ENCODE measurements around the gene DUSP11. TPM values are rescaled to one million over a fixed set of nuclear protein-coding genes. Genes with fewer than 3 reads are reported as not detected.

Gene DUSP11
- 10 to 100 TPM; 13.0 to 16.2 (median 14.4) TPM for total RNA-seq
- 14.7 TPM for polyA plus RNA-seq
- long read RNA-seq, donor 1, transcript DUSP11-201 (9 exons, 1,653 nt) = major isoform, 21 of 28 reads
- long read RNA-seq, donor 1, partial matches to known transcripts = 1 of 28 reads
- long read RNA-seq, donor 1, other reads (novel, unspliced or antisense) = 5 of 28 reads
- long read RNA-seq, donor 2, transcript DUSP11-201 (9 exons, 1,653 nt) = major isoform, 12 of 14 reads
- long read RNA-seq, donor 2, partial matches to known transcripts = 0 of 14 reads
- long read RNA-seq, donor 2, other reads (novel, unspliced or antisense) = 2 of 14 reads
- long read RNA-seq, donor 3, transcript DUSP11-201 (9 exons, 1,653 nt) = major isoform, 38 of 42 reads
- long read RNA-seq, donor 3, partial matches to known transcripts = 0 of 42 reads
- long read RNA-seq, donor 3, other reads (novel, unspliced or antisense) = 4 of 42 reads
- long read RNA-seq, donor 4, transcript DUSP11-201 (9 exons, 1,653 nt) = major isoform, 6 of 8 reads
- long read RNA-seq, donor 4, partial matches to known transcripts = 0 of 8 reads
- long read RNA-seq, donor 4, other reads (novel, unspliced or antisense) = 2 of 8 reads

DNA sequence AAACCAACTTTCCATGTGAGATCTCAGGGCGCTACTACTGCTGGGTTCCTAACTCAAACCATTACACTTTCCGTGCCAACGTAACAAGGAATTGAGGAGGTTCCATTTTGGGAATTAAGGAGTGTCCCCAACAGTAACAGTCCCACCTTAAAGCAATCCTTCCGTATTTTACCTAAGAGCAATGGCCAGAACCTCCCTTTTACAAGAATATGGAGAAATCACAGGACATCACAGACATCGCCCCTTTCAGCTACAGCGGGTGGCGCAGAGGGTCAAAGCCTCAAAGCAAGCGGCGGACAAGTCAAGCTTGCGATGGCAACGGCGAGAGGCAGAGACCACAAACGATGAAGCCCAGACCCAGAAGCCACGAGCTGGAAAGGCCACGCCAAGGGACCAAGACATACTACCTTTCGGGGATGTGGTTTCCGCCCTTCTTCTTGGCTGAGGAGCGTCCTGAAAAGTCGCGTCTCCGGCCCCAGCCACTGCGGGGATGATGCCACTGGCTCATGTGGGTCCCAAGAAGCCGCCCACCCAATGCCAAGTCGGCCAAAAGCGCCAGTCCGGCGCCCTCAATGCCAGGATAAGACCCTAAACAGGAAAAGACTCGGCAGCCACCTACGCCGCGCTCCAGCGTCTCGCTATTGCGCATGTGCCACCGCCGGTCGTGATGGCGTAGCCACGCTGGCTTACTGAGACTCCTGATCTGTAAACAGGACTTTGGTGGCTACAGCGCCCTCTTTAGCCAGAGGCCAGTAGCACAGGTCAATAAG lies at the start of gene DUSP11:
Gene DUSP11, minus strand, starts transcription at position 637 of the 770 bp plus-strand sequence. Its CDS starts 129 bp downstream, at position 508.
- peak within 1 kb of the TSS; percentile 92 for H3K27ac ChIP-seq (ENCODE audit: low read length)
- WGBS = under 1% methylated on average over 40 of the region's 40 CpGs
- H3K27me3 ChIP-seq (ENCODE audit: control insufficient read depth, insufficient read depth) = no peaks in the 10 kb centered on the region
- H3K9me3 ChIP-seq (ENCODE audit: control insufficient read depth, low read length) = no peaks in the 10 kb centered on the region
- intact Hi-C loops (cut with DNase I) = loop anchor here in 1 of 4 donors (10.0 kb wide), 1 partner anchor 95 kb away; no protein-coding TSS in a partner anchor
- H3K4me3 ChIP-seq (ENCODE audit: low read length) = peak within 1 kb of the TSS; percentile 88
- DNase-seq (peak; percentile 95 to 99 (median 97)), ATAC-seq (peak; percentile 99 to 100)
- no peaks in the 10 kb centered on the region for H3K4me1 ChIP-seq (ENCODE audit: control insufficient read depth, insufficient read depth, low read length)

DNA sequence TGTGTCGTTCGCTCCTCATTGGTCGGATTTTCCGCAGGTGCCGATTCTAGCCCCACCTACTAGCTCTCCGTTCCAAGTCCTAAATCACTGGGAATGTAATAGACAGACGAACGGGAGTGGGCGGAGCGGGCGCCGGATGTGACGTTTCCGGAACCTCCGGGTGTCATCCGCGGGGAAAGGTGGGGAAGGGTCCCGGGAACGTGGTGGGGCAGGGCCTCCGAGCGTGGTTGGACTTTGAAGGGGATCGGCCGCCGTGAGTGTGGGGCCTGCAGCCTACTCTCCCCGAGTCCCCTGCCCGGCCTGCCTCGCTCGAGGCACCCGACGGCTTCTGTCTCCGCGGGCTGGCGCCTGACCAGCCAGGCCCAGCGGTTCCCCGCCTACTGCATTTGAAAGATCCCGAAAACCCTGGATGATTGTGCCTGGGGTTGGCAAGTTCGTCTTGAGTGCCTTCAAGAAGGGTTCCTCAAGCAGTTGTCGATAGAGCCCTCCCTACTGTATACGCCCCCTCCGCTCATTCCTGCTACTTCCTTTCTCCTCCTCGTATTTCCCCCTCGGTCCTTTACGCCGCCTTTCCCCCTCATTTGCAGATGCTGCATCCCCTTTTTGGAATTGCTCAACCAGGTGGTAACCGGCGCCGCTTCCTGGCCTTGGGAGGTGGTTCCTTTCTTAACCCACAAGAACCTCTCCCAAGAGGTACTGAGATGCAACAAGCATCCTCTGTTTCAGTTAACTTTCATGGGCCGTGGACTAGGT lies 49.1 kb upstream of the DUSP11 start, which contains the start of gene STAMBP:
Gene STAMBP, plus strand, starts transcription at position 144 of the 753 bp plus-strand sequence. CDS start 1,896 bp downstream, outside the sequence.
- peak within 1 kb of the TSS; percentile 93 for H3K27ac ChIP-seq (ENCODE audit: low read length)
- WGBS = under 1% methylated on average over 48 of the region's 48 CpGs
- DNase-seq = peak; percentile 96 to 99 (median 98)
- no peaks in the 10 kb centered on the region for H3K9me3 ChIP-seq (ENCODE audit: control insufficient read depth, low read length)
- peak; percentile 98 to 99 for ATAC-seq
- intact Hi-C loops (cut with DNase I) = loop anchor here in 1 of 4 donors (10.0 kb wide), 3 partner anchors 96 to 506 kb away; partner anchors contain the start of genes DGUOK and TET3
- no peaks in the 10 kb centered on the region for H3K27me3 ChIP-seq (ENCODE audit: control insufficient read depth, insufficient read depth)
- H3K4me3 ChIP-seq (ENCODE audit: low read length) = peak within 1 kb of the TSS; percentile 73
- peaks cover 3% of the 10 kb centered on the region for H3K4me1 ChIP-seq (ENCODE audit: control insufficient read depth, insufficient read depth, low read length)

DNA sequence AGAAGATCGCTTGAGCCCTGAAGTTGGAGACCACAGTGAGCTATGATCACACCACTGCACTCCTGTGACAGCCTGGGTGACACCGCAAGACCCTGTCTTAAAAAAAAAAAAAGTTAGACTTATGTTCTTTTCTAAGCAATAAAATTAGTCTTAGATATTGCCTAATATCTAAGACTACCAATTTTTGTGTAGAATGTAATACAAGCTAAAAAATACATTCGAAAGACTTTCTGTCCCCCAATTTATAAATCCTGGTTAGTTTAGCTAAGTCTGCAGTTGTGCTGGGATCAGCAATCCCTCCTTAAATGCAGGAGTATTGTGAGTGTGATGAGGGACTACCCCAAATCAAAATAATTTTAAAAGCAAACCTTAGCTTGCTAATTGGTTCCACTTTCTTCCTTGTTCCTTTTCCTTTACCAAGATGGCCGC lies 48.5 kb upstream of the DUSP11 start:
- intact Hi-C loops (cut with DNase I) = loop anchor here in 1 of 4 donors (10.0 kb wide), 3 partner anchors 96 to 506 kb away; partner anchors contain the start of genes DGUOK and TET3
- Histone ChIP-seq H3K27me3 (ENCODE audit: control insufficient read depth, insufficient read depth) (no peaks in the 10 kb centered on the region), H3K4me1 (ENCODE audit: control insufficient read depth, insufficient read depth, low read length) (peaks cover 3% of the 10 kb centered on the region), H3K27ac (ENCODE audit: low read length) (no peak overlapping the region), H3K4me3 (ENCODE audit: low read length) (peak overlapping the region; percentile 73), H3K9me3 (ENCODE audit: control insufficient read depth, low read length) (no peaks in the 10 kb centered on the region)
- ATAC-seq (no peak), DNase-seq (no peak)
- 62% methylated on average over 4 of the region's 4 CpGs for WGBS

DNA sequence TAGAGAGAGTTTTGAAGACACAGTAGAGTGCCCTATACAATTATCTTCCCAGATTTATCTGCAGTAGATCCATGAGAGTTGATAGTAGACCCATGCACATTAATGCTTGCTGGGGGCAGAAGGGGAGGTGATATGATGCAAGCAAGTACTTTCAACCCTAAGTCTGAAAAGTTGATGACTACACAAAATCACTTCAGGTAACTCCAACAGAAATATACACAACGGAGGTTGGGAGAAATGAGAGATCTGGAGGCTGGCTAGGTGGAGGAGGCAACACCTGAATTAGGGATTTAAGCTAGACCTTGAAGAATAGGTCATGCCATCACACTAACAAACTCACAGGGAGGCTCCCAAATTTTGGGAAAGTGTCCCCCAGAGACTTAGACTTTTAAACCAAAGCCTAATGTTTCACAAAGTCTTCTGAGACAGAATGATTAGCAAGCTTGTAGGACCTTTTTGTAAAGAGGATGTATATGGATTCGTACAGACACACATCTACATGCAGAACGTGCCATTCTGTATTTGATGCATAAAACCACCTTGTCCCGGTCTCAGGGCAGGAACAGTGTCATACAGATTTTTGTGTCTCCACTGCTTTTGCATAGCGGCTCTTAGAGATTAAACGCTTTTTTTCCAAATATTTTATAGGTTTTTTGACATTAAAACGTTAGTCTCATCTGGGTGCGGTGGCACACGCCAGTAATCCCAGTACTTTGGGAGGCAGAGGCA lies 47.9 kb upstream of the DUSP11 start:
- 78% methylated on average over 9 of the region's 9 CpGs for WGBS
- Histone ChIP-seq H3K4me3 (ENCODE audit: low read length) (peak overlapping the region; percentile 73), H3K27ac (ENCODE audit: low read length) (no peak overlapping the region), H3K27me3 (ENCODE audit: control insufficient read depth, insufficient read depth) (no peaks in the 10 kb centered on the region), H3K9me3 (ENCODE audit: control insufficient read depth, low read length) (no peaks in the 10 kb centered on the region), H3K4me1 (ENCODE audit: control insufficient read depth, insufficient read depth, low read length) (peaks cover 3% of the 10 kb centered on the region)
- DNase-seq = no peak
- intact Hi-C loops (cut with DNase I) = loop anchor here in 1 of 4 donors (10.0 kb wide), 3 partner anchors 97 to 507 kb away; partner anchors contain the start of genes DGUOK and TET3
- ATAC-seq = no peak

DNA sequence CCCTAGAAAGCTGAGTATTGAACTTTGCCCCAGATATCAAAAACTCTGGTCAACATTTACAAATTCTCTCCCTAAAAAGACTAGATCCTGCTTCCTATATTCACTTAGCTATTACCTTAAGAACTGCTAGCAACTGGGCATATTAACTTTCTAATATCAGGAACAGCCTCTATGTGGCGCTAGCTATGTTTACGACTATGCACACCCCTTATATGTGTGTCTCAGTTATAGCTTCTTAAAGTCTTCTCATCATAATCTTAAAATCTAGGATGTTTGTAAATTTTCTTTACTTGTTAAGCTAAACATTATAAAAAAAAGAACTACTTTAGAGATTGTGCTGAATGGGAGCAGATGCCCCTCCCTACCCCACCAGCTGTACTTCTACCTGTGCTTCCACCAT lies 47.1 kb upstream of the DUSP11 start:
- WGBS = 46% methylated on average over 2 of the region's 2 CpGs
- H3K27ac ChIP-seq (ENCODE audit: low read length) = no peak overlapping the region
- no peak overlapping the region for H3K4me3 ChIP-seq (ENCODE audit: low read length)
- ATAC-seq (no peak), DNase-seq (no peak)
- H3K9me3 ChIP-seq (ENCODE audit: control insufficient read depth, low read length) = no peaks in the 10 kb centered on the region
- H3K4me1 ChIP-seq (ENCODE audit: control insufficient read depth, insufficient read depth, low read length) = no peaks in the 10 kb centered on the region
- intact Hi-C loops (cut with DNase I) = loop anchor here in 1 of 4 donors (10.0 kb wide), 3 partner anchors 98 to 508 kb away; partner anchors contain the start of genes DGUOK and TET3
- H3K27me3 ChIP-seq (ENCODE audit: control insufficient read depth, insufficient read depth) = no peaks in the 10 kb centered on the region

DNA sequence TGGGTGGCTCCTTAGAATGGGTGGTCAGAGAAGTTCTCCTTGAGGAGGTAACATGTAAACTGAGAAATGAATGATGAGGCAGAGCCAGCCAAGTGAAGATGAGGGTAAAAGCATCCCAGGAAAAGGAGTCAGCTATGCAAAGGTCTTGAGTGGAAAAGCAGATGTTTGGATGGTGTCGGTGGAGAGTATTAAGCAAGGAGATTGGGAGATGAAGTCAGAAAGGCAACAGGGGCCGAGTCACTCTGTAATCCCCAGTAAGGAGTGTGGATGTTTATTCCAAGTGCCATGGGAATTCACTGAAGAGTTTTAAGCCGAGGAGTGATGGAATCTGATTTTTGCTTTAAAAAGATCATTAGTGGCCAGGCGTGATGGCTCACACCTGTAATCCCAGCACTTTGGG lies 45.5 kb upstream of the DUSP11 start:
- Histone ChIP-seq H3K4me1 (ENCODE audit: control insufficient read depth, insufficient read depth, low read length) (no peaks in the 10 kb centered on the region), H3K4me3 (ENCODE audit: low read length) (no peak overlapping the region), H3K27me3 (ENCODE audit: control insufficient read depth, insufficient read depth) (no peaks in the 10 kb centered on the region), H3K9me3 (ENCODE audit: control insufficient read depth, low read length) (no peaks in the 10 kb centered on the region), H3K27ac (ENCODE audit: low read length) (no peak overlapping the region)
- WGBS = 68% methylated on average over 4 of the region's 4 CpGs
- ATAC-seq (no peak), DNase-seq (no peak)
- intact Hi-C loops (cut with DNase I) = loop anchor here in 1 of 4 donors (10.0 kb wide), 3 partner anchors 99 to 509 kb away; partner anchors contain the start of genes DGUOK and TET3

DNA sequence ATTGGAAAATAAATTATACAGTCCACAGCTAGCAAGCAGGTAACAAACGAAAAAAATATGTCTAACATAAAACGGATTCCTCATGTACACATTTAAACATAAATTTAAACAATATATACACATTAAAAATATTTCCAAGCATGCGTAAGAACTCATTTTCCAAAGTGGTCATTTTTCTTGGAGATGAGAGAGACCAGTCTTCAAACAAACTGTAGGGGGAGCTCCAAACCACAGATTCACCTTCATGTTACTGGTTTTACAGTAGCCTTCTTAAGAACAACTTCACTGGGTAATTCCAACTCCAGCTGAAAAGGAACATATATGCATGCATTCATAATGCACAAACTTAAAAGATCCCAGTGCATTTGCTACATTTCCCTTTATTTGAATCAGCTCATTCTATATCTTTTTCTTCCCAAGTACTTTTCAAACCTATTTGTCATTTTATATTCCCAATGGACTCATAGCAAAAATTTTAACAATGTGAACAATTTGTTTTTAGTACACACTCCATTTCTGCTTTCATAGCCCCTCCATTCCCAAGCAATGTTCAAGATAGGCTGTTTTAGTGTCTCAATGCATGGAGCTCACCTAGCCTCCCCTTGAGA lies 44.1 kb upstream of the DUSP11 start:
- H3K27ac ChIP-seq (ENCODE audit: low read length) = no peak overlapping the region
- H3K4me1 ChIP-seq (ENCODE audit: control insufficient read depth, insufficient read depth, low read length) = no peaks in the 10 kb centered on the region
- intact Hi-C loops (cut with DNase I) = loop anchor here in 1 of 4 donors (10.0 kb wide), 3 partner anchors 101 to 511 kb away; partner anchors contain the start of genes DGUOK and TET3
- H3K4me3 ChIP-seq (ENCODE audit: low read length) = no peak overlapping the region
- DNase-seq (no peak), ATAC-seq (peak in 1 of 2 donors; percentile 28)
- H3K27me3 ChIP-seq (ENCODE audit: control insufficient read depth, insufficient read depth) = no peaks in the 10 kb centered on the region
- 9% methylated on average over 3 of the region's 3 CpGs for WGBS
- no peaks in the 10 kb centered on the region for H3K9me3 ChIP-seq (ENCODE audit: control insufficient read depth, low read length)

DNA sequence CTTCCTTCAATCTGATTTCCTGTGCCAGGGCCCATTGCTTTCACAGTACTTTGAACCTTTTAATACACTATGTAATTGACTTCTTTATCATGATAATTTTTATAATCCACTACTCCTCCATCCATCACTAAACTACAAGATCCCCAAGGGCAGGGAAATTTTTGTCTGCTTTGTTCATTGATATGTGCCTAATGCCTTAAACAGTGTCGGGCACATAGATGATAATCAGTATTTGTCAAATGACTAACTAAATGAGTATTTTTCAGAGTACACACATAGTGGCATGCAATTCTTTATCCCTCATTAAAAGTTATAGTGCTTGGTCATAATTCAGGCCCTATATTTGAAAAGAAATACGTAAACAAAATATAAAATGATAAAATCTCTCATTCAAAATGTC lies 43.5 kb upstream of the DUSP11 start:
- Histone ChIP-seq H3K4me3 (ENCODE audit: low read length) (no peak overlapping the region), H3K27me3 (ENCODE audit: control insufficient read depth, insufficient read depth) (no peaks in the 10 kb centered on the region), H3K27ac (ENCODE audit: low read length) (no peak overlapping the region), H3K4me1 (ENCODE audit: control insufficient read depth, insufficient read depth, low read length) (no peaks in the 10 kb centered on the region), H3K9me3 (ENCODE audit: control insufficient read depth, low read length) (no peaks in the 10 kb centered on the region)
- WGBS = 37% methylated on average over 2 of the region's 2 CpGs
- ATAC-seq = no peak
- intact Hi-C loops (cut with DNase I) = loop anchor here in 1 of 4 donors (10.0 kb wide), 3 partner anchors 101 to 511 kb away; partner anchors contain the start of genes DGUOK and TET3
- DNase-seq = no peak

DNA sequence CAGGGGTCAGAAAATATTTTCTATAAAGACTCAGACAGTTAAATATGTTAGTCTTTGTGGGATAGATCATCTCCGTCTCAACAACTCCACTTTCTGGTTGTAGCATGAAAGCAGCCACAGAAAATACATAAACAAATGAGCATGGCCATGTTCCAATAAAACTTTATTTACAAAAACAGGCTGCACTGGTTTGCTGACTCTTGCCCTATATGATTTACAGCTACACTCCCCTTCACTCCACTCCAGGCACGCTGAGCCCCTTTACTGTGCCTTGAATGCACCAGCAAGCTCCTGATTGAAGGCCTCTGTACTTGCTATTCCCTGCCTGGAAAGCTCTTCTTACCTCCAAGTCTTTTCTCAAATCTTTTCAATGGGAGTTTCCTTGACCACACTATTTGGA lies 43.1 kb upstream of the DUSP11 start:
- 80% methylated on average over 2 of the region's 2 CpGs for WGBS
- intact Hi-C loops (cut with DNase I) = loop anchor here in 1 of 4 donors (10.0 kb wide), 3 partner anchors 102 to 512 kb away; partner anchors contain the start of genes DGUOK and TET3
- Histone ChIP-seq H3K4me1 (ENCODE audit: control insufficient read depth, insufficient read depth, low read length) (no peaks in the 10 kb centered on the region), H3K9me3 (ENCODE audit: control insufficient read depth, low read length) (no peaks in the 10 kb centered on the region), H3K27ac (ENCODE audit: low read length) (no peak overlapping the region), H3K27me3 (ENCODE audit: control insufficient read depth, insufficient read depth) (peaks cover 2% of the 10 kb centered on the region), H3K4me3 (ENCODE audit: low read length) (no peak overlapping the region)
- DNase-seq (no peak), ATAC-seq (no peak)

Measured in right cardiac atrium (tissue), 5 donors.